ENCODE measurements around the gene TCERG1L.
"Not testable (repeated sequence)": the region's sequence is repeated elsewhere in the genome, so short reads cannot be mapped to it uniquely, and the experiment has no call there.

DNA sequence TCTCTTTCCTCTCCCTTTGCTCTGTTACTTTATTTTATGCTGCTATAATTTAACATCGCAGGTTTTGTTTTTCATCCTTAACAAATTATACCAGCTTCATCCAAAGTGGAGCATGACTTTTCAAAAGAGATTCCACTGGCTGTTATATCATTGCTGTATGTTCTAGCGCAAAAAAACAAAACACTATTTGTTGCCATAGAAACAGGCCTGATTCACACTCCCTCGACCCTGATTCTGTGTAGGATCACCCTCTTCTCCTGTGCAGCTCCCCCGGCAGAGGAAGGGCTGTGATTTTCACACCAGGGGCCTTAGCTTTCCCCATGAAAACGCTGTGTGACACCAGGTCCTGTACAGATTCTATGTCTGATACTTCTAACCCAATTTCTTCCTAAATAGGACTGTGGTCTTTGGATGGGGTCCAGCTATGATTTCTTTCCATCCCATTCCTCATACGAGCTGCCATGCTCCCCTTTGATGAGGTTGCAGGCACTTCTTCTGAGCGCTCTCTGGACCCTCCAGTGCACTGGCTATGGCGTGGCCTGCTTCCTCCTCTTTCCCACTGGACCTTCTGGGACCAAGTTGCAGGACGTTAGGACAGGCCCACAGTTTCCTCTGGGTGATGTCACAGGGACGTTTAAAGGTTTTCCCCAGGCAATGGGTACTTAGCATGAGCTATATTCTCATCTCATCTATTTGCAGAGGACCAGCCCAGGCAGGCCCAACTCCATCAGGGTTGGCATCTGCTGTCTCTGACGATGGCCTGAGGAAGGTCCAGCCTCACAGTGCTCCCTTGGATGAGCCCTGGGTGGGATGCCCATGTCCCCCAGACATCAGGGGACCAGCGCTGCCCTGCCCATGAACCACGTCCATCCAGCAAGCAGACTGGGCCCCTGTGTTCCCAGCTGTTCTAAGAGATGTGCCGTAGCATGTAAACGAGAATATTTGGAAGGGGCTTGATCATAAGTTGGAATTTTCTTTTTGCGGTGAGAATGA is 210.8 kb downstream of the TCERG1L start:
- TF ChIP-seq, protein P1, sequence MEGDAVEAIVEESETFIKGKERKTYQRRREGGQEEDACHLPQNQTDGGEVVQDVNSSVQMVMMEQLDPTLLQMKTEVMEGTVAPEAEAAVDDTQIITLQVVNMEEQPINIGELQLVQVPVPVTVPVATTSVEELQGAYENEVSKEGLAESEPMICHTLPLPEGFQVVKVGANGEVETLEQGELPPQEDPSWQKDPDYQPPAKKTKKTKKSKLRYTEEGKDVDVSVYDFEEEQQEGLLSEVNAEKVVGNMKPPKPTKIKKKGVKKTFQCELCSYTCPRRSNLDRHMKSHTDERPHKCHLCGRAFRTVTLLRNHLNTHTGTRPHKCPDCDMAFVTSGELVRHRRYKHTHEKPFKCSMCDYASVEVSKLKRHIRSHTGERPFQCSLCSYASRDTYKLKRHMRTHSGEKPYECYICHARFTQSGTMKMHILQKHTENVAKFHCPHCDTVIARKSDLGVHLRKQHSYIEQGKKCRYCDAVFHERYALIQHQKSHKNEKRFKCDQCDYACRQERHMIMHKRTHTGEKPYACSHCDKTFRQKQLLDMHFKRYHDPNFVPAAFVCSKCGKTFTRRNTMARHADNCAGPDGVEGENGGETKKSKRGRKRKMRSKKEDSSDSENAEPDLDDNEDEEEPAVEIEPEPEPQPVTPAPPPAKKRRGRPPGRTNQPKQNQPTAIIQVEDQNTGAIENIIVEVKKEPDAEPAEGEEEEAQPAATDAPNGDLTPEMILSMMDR (IDR thresholded peaks at IDR 0.05): not testable (repeated sequence)
- TF ChIP-seq POLR2A, POLR2AphosphoS5 (IDR thresholded peaks at IDR 0.05): not testable (repeated sequence)

All from gastroesophageal sphincter (tissue), 3 donors.